GM12873 (cell line): Measurements from ENCODE around the gene ZCCHC24.

Source experiments
- CTCF ChIP-seq: IDR thresholded peaks from 2 replicates; pipeline ENCODE4 v1.5.1; 2012; ENCODE audit warnings: low read depth, mild to moderate bottlenecking, moderate library complexity, low read length, control low read depth; ENCODE audit not compliant: insufficient read depth; ENCODE audit errors: missing control alignments

ZCCHC24 gene

GRCh38 chr10:79410315-79411094 lies 34.9 kb downstream of the ZCCHC24 start:
- no peak for TF ChIP-seq CTCF

GRCh38 chr10:79409726-79410085 lies 35.7 kb downstream of the ZCCHC24 start:
- no peak for TF ChIP-seq CTCF

DNA sequence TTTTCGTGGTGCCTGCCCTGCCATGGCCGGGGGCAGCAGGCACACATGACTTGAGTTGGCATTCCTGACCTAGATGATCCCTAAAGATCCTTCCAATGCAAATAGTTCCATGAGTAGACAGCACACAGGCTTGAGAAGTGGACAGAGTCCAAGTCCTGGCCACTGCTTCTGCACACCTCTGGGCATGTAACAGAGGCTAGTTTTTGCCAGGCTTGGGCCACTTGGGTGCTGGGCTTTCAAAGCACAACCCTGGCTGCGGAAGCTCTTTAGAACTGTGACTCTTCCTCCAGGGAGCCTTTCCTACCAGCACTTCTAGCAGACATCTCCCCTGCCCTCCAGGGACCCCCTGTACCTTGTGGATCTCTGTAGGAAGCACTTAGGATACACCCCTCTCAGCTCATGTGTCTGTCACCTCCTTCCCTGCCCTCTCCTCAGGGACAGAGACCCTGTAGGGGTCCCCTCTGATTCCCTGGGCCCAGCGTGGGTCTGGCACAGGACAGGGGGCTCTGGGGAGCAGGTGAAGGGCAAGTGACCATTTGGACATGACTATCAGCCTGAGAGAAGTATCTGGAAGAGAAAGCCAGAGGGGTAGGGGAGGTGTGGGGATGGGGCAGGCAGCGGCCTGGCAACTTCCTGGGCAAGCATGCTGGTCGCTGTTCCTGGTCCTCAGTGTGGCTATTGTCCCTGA lies 36.2 kb downstream of the ZCCHC24 start:
- no peak for TF ChIP-seq CTCF

DNA sequence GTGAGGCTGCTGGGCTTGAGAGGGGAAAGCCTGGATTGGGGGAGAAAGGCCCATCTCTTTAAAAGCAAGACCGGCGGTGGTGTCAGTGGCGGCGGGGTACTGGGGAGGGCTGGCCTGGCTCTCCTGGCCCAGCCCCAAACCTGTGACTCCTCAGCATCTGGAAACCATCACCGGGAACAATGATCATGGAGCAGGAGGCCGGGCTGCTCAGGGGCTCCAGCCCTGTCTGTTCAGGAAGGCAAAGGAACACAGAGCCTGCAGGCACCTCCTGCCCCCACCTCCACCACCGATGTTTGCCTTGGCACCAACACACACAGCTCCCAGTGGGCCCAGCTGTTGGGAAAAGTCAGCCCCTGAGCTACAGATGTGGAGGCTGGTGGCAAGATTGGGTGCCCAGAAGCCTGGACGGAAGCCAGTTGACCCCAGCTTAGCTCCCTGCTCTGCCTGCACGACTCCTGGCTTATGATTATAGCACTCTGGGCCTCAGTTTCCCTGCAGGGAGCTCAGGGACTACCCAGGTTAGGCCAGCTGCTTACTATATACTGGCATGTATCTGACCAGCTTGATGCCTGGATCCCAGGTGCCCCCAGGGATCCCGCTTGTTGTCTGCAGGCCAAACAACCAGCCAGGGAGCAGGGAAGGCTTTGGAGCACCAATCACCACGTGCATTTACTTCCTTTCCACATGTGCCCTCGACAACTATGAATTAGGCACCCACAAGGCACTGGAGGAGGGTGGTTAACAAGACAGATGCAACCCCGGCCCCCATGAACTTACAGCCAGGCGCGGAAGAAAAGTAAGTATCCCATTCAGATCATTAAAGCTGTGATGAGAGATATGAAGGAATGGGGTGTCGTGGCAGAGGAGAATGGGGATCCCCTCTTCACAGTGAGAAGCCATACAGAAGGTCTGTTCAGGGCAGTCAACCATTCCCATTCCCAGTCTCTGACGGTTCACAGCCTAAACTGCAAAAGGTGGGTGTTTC lies 37.3 kb downstream of the ZCCHC24 start:
- TF ChIP-seq CTCF: no peak

DNA sequence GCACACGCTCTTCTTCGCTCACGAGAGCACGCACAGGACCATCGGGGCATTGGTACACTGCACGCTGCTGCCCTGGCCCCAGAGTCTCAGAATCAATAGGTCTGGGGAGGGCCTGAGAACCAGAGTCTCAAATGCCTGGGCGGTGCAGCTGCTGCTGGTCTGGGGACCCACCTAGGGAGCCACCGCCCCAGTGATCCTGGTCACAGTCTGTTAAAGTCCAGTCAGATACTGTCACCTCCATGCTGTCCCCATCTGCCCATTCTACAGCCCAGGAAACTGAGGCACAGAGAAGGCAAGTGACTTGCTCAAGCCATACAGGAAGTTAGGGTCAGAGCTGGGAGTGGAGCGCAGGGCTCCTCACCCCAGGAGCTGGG lies 38.0 kb downstream of the ZCCHC24 start:
- no peak for TF ChIP-seq CTCF

DNA sequence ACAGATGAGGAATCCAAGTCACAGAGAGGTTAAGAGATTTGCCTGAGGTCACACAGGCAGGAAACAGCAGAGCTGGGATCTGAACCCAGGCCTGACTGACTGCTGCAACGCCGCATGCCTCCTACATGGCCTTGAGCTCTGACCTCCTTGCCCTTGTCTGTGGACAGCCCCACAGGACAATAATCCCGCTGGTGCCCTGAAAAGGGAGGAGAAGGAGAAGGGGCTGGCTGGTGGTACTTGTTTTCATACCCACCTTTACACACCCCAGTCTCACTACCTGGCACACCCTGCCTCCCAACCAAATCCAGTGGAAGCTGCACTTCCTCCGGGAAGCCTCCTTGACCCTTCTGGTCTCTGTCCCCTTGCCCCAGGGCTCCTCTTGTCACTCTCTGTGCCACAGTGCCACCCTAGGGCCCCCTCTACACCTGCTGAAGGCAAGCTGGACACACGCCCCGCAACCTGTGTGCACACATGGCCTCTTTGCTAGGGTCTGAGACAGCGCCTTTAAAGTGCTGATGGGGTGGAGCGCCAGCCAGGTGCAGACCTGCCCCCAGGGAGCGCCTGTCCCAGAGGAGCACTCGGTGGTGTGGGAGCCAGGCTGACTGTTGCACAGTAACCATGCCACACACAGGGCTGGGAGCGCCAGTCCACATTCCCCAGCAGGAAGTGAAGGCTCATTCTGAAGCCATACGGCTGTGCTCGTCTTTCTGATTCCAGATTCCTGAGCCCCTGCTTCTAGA lies 38.6 kb downstream of the ZCCHC24 start:
- no peak for TF ChIP-seq CTCF
